ENCODE results near the gene RELN. TPM values are rescaled to one million over a fixed set of nuclear protein-coding genes. Genes with fewer than 3 reads are reported as not detected.

Gene RELN
- total and polyA plus RNA-seq, 2 donors (not counting 1 experiment from before 2014, with no cell fraction given) = not detected

- no peak for TF ChIP-seq EZH2 (IDR thresholded peaks at IDR 0.05; ENCODE audit: borderline replicate concordance, insufficient read depth, low read depth, low read length, poor library complexity, severe bottlenecking)
- TF ChIP-seq CTCF (IDR thresholded peaks at IDR 0.05) = no peak
- Mint-ChIP-seq H3K4me1 (peaks cover 10% of the 10 kb centered on the region), H3K9me3 (ENCODE audit: insufficient read depth) (no peaks in the 10 kb centered on the region), H3K27ac (no peak overlapping the region), H3K27me3 (no peaks in the 10 kb centered on the region), H3K4me3 (no peak overlapping the region)
- no peak overlapping the region for H2AFZ ChIP-seq (ENCODE audit: insufficient read depth, low read depth, low read length, poor library complexity, severe bottlenecking)
- H3K4me3 ChIP-seq (ENCODE audit: control extremely low read depth in 1 of 5, extremely low read depth in 1 of 5, insufficient read depth in 1 of 5, low read depth in 2 of 5, low read length in 4 of 5) = no peak overlapping the region
- no peak overlapping the region for H3K27ac ChIP-seq (ENCODE audit: low read length in 2 of 2)
- no peak overlapping the region for H3K4me2 ChIP-seq (replicated peaks; ENCODE audit: low read depth, low read length, poor library complexity, severe bottlenecking)
- ChIA-PET CTCF (no interaction called here), POLR2A (no interaction called here)
- no CpG with 5 or more reads among the region's 2 CpGs for WGBS (ENCODE audit: insufficient coverage)
- no peak overlapping the region for H3K9ac ChIP-seq (ENCODE audit: low read length)
- peaks cover 0 to 5% of the 10 kb centered on the region in 2 donors for H3K4me1 ChIP-seq (ENCODE audit: control insufficient read depth in 2 of 2, insufficient read depth in 2 of 2, low read length in 2 of 2)
- H4K20me1 ChIP-seq (ENCODE audit: control insufficient read depth, insufficient read depth, low read length, poor library complexity, severe bottlenecking) = no peaks in the 10 kb centered on the region
- no peak for DNase-seq
- ATAC-seq (ENCODE audit: low read depth) = no peak
- no peaks in the 10 kb centered on the region for H3K27me3 ChIP-seq (replicated peaks in 1 of 4; ENCODE audit: control extremely low read depth in 1 of 4, control insufficient read depth in 3 of 4, insufficient read depth in 4 of 4, low read length in 3 of 4)
- no peaks in the 10 kb centered on the region for H3K9me3 ChIP-seq (ENCODE audit: control extremely low read depth in 1 of 3, control insufficient read depth in 2 of 3, insufficient read depth in 1 of 3, low read length in 2 of 3)
- H3K36me3 ChIP-seq (replicated peaks in 1 of 2; ENCODE audit: control extremely low read depth in 1 of 2, control insufficient read depth in 1 of 2, extremely low read depth in 1 of 2, insufficient read depth in 2 of 2, low read length in 1 of 2) = no peaks in the 10 kb centered on the region
- intact Hi-C loops (cut with micrococcal nuclease) = no loop called here
- H3K79me2 ChIP-seq (ENCODE audit: control insufficient read depth, insufficient read depth, low read length) = no peaks in the 10 kb centered on the region
Observed at GRCh38 chr7:103813970-103814369, 175.5 kb downstream of the RELN start.

GRCh38 chr7:103811997-103812396, 177.5 kb downstream of the RELN start:
- ChIA-PET CTCF (no interaction called here), POLR2A (no interaction called here)
- Histone ChIP-seq H4K20me1 (ENCODE audit: control insufficient read depth, insufficient read depth, low read length, poor library complexity, severe bottlenecking) (no peaks in the 10 kb centered on the region), H3K79me2 (ENCODE audit: control insufficient read depth, insufficient read depth, low read length) (no peaks in the 10 kb centered on the region), H2AFZ (ENCODE audit: insufficient read depth, low read depth, low read length, poor library complexity, severe bottlenecking) (peak overlapping the region; percentile 47), H3K9me3 (ENCODE audit: control extremely low read depth in 1 of 3, control insufficient read depth in 2 of 3, insufficient read depth in 1 of 3, low read length in 2 of 3) (no peaks in the 10 kb centered on the region), H3K36me3 (replicated peaks in 1 of 2; ENCODE audit: control extremely low read depth in 1 of 2, control insufficient read depth in 1 of 2, extremely low read depth in 1 of 2, insufficient read depth in 2 of 2, low read length in 1 of 2) (no peaks in the 10 kb centered on the region), H3K9ac (ENCODE audit: low read length) (no peak overlapping the region), H3K27me3 (replicated peaks in 1 of 4; ENCODE audit: control extremely low read depth in 1 of 4, control insufficient read depth in 3 of 4, insufficient read depth in 4 of 4, low read length in 3 of 4) (no peaks in the 10 kb centered on the region), H3K4me2 (replicated peaks; ENCODE audit: low read depth, low read length, poor library complexity, severe bottlenecking) (no peak overlapping the region), H3K4me1 (ENCODE audit: control insufficient read depth in 2 of 2, insufficient read depth in 2 of 2, low read length in 2 of 2) (peaks cover 0 to 5% of the 10 kb centered on the region in 2 donors), H3K27ac (ENCODE audit: low read length in 2 of 2) (no peak overlapping the region), H3K4me3 (ENCODE audit: control extremely low read depth in 1 of 5, extremely low read depth in 1 of 5, insufficient read depth in 1 of 5, low read depth in 2 of 5, low read length in 4 of 5) (no peak overlapping the region)
- TF ChIP-seq CTCF (IDR thresholded peaks at IDR 0.05) (no peak), EZH2 (IDR thresholded peaks at IDR 0.05; ENCODE audit: borderline replicate concordance, insufficient read depth, low read depth, low read length, poor library complexity, severe bottlenecking) (no peak)
- Mint-ChIP-seq H3K27me3 (no peaks in the 10 kb centered on the region), H3K4me3 (no peak overlapping the region), H3K4me1 (peaks cover 10% of the 10 kb centered on the region), H3K9me3 (ENCODE audit: insufficient read depth) (no peaks in the 10 kb centered on the region), H3K27ac (no peak overlapping the region)
- WGBS (ENCODE audit: insufficient coverage) = 43% methylated on average over 2 of the region's 2 CpGs
- DNase-seq (peak; percentile 22), ATAC-seq (ENCODE audit: low read depth) (no peak)
- intact Hi-C loops (cut with micrococcal nuclease) = no loop called here

Measured in B cell (primary cell).